SK-N-SH treated with all-trans-retinoic acid at 6 μM for 48 hours (cell line): ENCODE measurements around the gene KIAA1671.

Source experiments
- ARNTL ChIP-seq: fragments of 450-650 bp; formaldehyde crosslinking; IDR thresholded peaks from 2 replicates; pipeline ENCODE4 v1.5.0; 2020; ENCODE audit warnings: low read depth, mild to moderate bottlenecking, moderate library complexity, borderline replicate concordance
- GLIS3 ChIP-seq: fragments of 250-450 bp; sonication (Bioruptor Pico); IDR thresholded peaks from 2 replicates; pipeline ENCODE4 v1.5.0; 2020; ENCODE audit warnings: mild to moderate bottlenecking, moderate library complexity
- PATZ1 ChIP-seq: fragments of 250-450 bp; sonication (Bioruptor Pico); IDR thresholded peaks from 2 replicates; pipeline ENCODE4 v1.8.0; 2020; ENCODE audit warnings: mild to moderate bottlenecking, moderate library complexity, borderline replicate concordance
- RARB ChIP-seq: fragments of 250-450 bp; sonication (Bioruptor Pico); IDR thresholded peaks from 2 replicates; pipeline ENCODE4 v1.8.0; 2021; ENCODE audit warnings: mild to moderate bottlenecking, moderate library complexity
- SNAI2 ChIP-seq: fragments of 250-450 bp; sonication (Bioruptor Pico); IDR thresholded peaks from 2 replicates; pipeline ENCODE4 v1.5.0; 2020; ENCODE audit warnings: mild to moderate bottlenecking, moderate library complexity
- ZC3H10 ChIP-seq: fragments of 250-450 bp; sonication (Bioruptor Pico); IDR thresholded peaks from 2 replicates; pipeline ENCODE4 v1.5.1; 2021; ENCODE audit warnings: mild to moderate bottlenecking, moderate library complexity
- ZFP3 ChIP-seq: fragments of 250-450 bp; sonication (Bioruptor Pico); IDR thresholded peaks from 2 replicates; pipeline ENCODE4 v1.5.0; 2020; ENCODE audit warnings: mild to moderate bottlenecking, moderate library complexity
- ZNF70 ChIP-seq: fragments of 450-650 bp; formaldehyde crosslinking; IDR thresholded peaks from 2 replicates; pipeline ENCODE4 v1.5.0; 2020; ENCODE audit warnings: mild to moderate bottlenecking, moderate library complexity

GRCh38 chr22:25221790-25222189 is 269.3 kb downstream of the KIAA1671 start:
- TF ChIP-seq ARNTL (CRISPR knock-in tag): no peak
- TF ChIP-seq RARB (CRISPR knock-in tag): no peak
- TF ChIP-seq PATZ1 (CRISPR knock-in tag): no peak
- TF ChIP-seq SNAI2: no peak
- TF ChIP-seq ZNF70 (CRISPR knock-in tag): no peak
- no peak for TF ChIP-seq ZC3H10 (CRISPR knock-in tag)
- no peak for TF ChIP-seq ZFP3 (CRISPR knock-in tag)
- TF ChIP-seq GLIS3: no peak
